GM23338 (cell line): ENCODE measurements around the gene BANP. TPM values are rescaled to one million over a fixed set of nuclear protein-coding genes. Genes with fewer than 3 reads are reported as not detected.

Experiments used
- ATAC-seq: fragments of 200-7000 bp; cut with Tn5 transposase; 3 replicates; pipeline ENCODE4 v1.9.1; 2020
- DNase-seq: peaks from one replicate; pipeline ENCODE4 v3.0.0-alpha.2; 2015; ENCODE audit warnings: low spot score
- H2AFZ ChIP-seq: fragments of 200-600 bp; sonication (generic); 2 replicates; pipeline ENCODE4 v1.8.0; 2016; ENCODE audit warnings: antibody characterized with exemption, mild to moderate bottlenecking, moderate library complexity
- H3F3A ChIP-seq: fragments of 200-600 bp; sonication (generic); replicated peaks from 2 replicates; pipeline ENCODE4 v1.8.0; 2017; ENCODE audit warnings: antibody characterized with exemption, mixed run types, low read depth
- H3K27ac ChIP-seq: fragments of 200-600 bp; sonication (generic); 2 replicates; pipeline ENCODE4 v1.6.1; 2016; ENCODE audit warnings: low read depth
- H3K27me3 ChIP-seq: fragments of 200-600 bp; sonication (generic); 2 replicates; pipeline ENCODE4 v1.8.0; 2016; ENCODE audit warnings: mild to moderate bottlenecking, mixed run types, moderate library complexity; ENCODE audit not compliant: insufficient read depth
- H3K36me3 ChIP-seq: fragments of 200-600 bp; sonication (generic); 2 replicates; pipeline ENCODE4 v1.8.0; 2016; ENCODE audit warnings: mild to moderate bottlenecking; ENCODE audit not compliant: insufficient read depth
- H3K4me1 ChIP-seq: fragments of 200-600 bp; sonication (generic); 2 replicates; pipeline ENCODE4 v1.8.0; 2016; ENCODE audit warnings: mild to moderate bottlenecking, moderate library complexity; ENCODE audit not compliant: insufficient read depth
- H3K4me2 ChIP-seq: fragments of 200-600 bp; sonication (generic); 2 replicates; pipeline ENCODE4 v1.7.1; 2017; ENCODE audit warnings: mixed run types
- H3K4me3 ChIP-seq: fragments of 200-600 bp; sonication (generic); 2 replicates; pipeline ENCODE4 v1.6.1; 2016; ENCODE audit warnings: mixed run types
- H3K79me2 ChIP-seq: fragments of 200-600 bp; sonication (generic); replicated peaks from 2 replicates; pipeline ENCODE4 v1.8.0; 2017; ENCODE audit warnings: mild to moderate bottlenecking; ENCODE audit not compliant: insufficient read depth
- H3K9me2 ChIP-seq: fragments of 200-600 bp; sonication (generic); 2 replicates; pipeline ENCODE4 v1.8.0; 2017; ENCODE audit not compliant: insufficient read depth
- H4K20me1 ChIP-seq: fragments of 200-600 bp; sonication (generic); replicated peaks from 2 replicates; pipeline ENCODE4 v1.8.0; 2017; ENCODE audit warnings: mild to moderate bottlenecking; ENCODE audit not compliant: insufficient read depth
- H3K27ac Mint-ChIP-seq: 2 replicates; pipeline ENCODE4 v1.8.0; 2020; ENCODE audit warnings: inconsistent platforms, mild to moderate bottlenecking, moderate library complexity, mixed read lengths
- H3K27me3 Mint-ChIP-seq: 3 replicates; pipeline ENCODE4 v1.8.0; 2022; ENCODE audit warnings: low read depth, mild to moderate bottlenecking, moderate library complexity, mixed read lengths, inconsistent platforms; ENCODE audit not compliant: insufficient read depth, poor library complexity
- H3K36me3 Mint-ChIP-seq: 3 replicates; pipeline ENCODE4 v1.8.0; 2021; ENCODE audit warnings: low read depth, mild to moderate bottlenecking, inconsistent platforms, moderate library complexity, mixed read lengths
- H3K4me1 Mint-ChIP-seq: 3 replicates; pipeline ENCODE4 v1.8.0; 2020; ENCODE audit warnings: mild to moderate bottlenecking, inconsistent platforms, mixed read lengths
- H3K4me3 Mint-ChIP-seq: 3 replicates; pipeline ENCODE4 v1.8.0; 2021; ENCODE audit warnings: moderate library complexity, mild to moderate bottlenecking, inconsistent platforms, mixed read lengths
- H3K9me3 Mint-ChIP-seq: 3 replicates; pipeline ENCODE4 v1.8.0; 2020; ENCODE audit warnings: moderate library complexity, mild to moderate bottlenecking, inconsistent platforms, mixed read lengths
- CREB1 ChIP-seq: fragments of 250-450 bp; sonication (Bioruptor Pico); IDR thresholded peaks from 2 replicates; pipeline ENCODE4 v1.5.0; 2020; ENCODE audit warnings: low read depth, mild to moderate bottlenecking, moderate library complexity
- ETS1 ChIP-seq: IDR thresholded peaks from 2 replicates; pipeline ENCODE4 v1.6.1; 2016; ENCODE audit warnings: antibody characterized with exemption
- EZH2 ChIP-seq: fragments of 200-600 bp; sonication (generic); IDR thresholded peaks from one replicate; pipeline ENCODE4 v1.8.0; 2017; ENCODE audit warnings: antibody characterized with exemption, mild to moderate bottlenecking, low read depth; ENCODE audit not compliant: unreplicated experiment
- EZH2phosphoT487 ChIP-seq: fragments of 200-600 bp; sonication (generic); IDR thresholded peaks from one replicate; pipeline ENCODE4 v1.8.1; 2018; ENCODE audit warnings: antibody characterized with exemption; ENCODE audit not compliant: unreplicated experiment
- JUNB ChIP-seq: IDR thresholded peaks from one replicate; pipeline ENCODE4 v1.6.1; 2016; ENCODE audit warnings: antibody characterized with exemption; ENCODE audit not compliant: unreplicated experiment
- NANOG ChIP-seq: IDR thresholded peaks from 2 replicates; pipeline ENCODE4 v1.6.1; 2016; ENCODE audit warnings: antibody characterized with exemption, borderline replicate concordance
- POLR2AphosphoS5 ChIP-seq: IDR thresholded peaks from 2 replicates; pipeline ENCODE4 v1.6.1; 2016; ENCODE audit warnings: antibody characterized with exemption, low read depth
- STAT1 ChIP-seq: IDR thresholded peaks from one replicate; pipeline ENCODE4 v1.6.1; 2016; ENCODE audit warnings: antibody characterized with exemption; ENCODE audit not compliant: unreplicated experiment
- ZNF114 ChIP-seq: fragments of 250-450 bp; sonication (Bioruptor Pico); IDR thresholded peaks from 2 replicates; pipeline ENCODE4 v1.5.0; 2020; ENCODE audit warnings: mild to moderate bottlenecking, moderate library complexity
- ZNF331 ChIP-seq: fragments of 250-450 bp; sonication (Bioruptor Pico); IDR thresholded peaks from 2 replicates; pipeline ENCODE4 v1.5.0; 2020; ENCODE audit warnings: low read depth, mild to moderate bottlenecking, moderate library complexity
- polyA plus RNA-seq: library from polyadenylated mRNA; unstranded; fragments of >200 nt; fragmentation: Nextera tagmentation; extraction: Ambion mirVana; gene quantifications from 2 replicates; pipeline ENCODE4 v1.2.1, GENCODE V29; 2016
- total RNA-seq: library from RNA; depleted of rRNA; stranded (reverse); fragments of >200 nt; shearing (Covaris generic); gene quantifications from 2 replicates; pipeline ENCODE4 v1.2.3, GENCODE V29; 2014
- TF ChIP-seq, protein P1 (sequence below), 2 experiments: fragments of 200-600 bp in 1 of 2; sonication (generic) in 1 of 2; conservative IDR thresholded peaks; 2 replicates each; pipeline versions ENCODE4 v1.5.1 to v1.6.1; 2016 to 2017; ENCODE audit warnings: antibody characterized with exemption in 2 of 2, low read depth in 2 of 2, mild to moderate bottlenecking in 2 of 2, moderate library complexity in 1 of 2

BANP gene
- total and polyA plus RNA-seq, 2 experiments from 2014 or later = 22.3 to 48.0 TPM

DNA sequence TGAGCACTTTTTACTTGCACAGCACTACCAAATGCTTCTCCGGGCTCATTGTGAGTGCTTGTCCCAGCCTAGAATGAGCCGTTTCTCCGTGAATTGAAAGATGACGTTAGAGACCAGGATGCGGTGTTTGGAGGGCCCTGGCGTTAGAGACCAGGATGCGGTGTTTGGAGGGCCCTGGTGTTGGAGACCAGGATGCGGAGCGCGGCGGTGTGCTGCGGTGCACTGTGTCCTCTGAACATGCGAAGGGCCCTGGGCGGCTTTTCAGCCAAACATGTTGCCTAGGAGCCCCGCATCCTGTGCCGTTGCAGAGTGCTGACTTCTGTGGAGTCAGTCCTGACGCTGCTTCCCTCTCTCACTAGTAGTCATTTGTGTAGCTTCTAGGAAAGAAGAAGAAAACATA, 42.7 kb downstream of the BANP start (continued):
- TF ChIP-seq ETS1 (no peak), EZH2phosphoT487 (no peak), NANOG (no peak), JUNB (no peak), POLR2AphosphoS5 (no peak), ZNF331 (no peak), STAT1 (no peak), CREB1 (CRISPR knock-in tag) (no peak), EZH2 (no peak), ZNF114 (CRISPR knock-in tag) (no peak)
- TF ChIP-seq, protein P1, sequence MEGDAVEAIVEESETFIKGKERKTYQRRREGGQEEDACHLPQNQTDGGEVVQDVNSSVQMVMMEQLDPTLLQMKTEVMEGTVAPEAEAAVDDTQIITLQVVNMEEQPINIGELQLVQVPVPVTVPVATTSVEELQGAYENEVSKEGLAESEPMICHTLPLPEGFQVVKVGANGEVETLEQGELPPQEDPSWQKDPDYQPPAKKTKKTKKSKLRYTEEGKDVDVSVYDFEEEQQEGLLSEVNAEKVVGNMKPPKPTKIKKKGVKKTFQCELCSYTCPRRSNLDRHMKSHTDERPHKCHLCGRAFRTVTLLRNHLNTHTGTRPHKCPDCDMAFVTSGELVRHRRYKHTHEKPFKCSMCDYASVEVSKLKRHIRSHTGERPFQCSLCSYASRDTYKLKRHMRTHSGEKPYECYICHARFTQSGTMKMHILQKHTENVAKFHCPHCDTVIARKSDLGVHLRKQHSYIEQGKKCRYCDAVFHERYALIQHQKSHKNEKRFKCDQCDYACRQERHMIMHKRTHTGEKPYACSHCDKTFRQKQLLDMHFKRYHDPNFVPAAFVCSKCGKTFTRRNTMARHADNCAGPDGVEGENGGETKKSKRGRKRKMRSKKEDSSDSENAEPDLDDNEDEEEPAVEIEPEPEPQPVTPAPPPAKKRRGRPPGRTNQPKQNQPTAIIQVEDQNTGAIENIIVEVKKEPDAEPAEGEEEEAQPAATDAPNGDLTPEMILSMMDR (conservative IDR thresholded peaks at IDR 0.05; ENCODE audit: low read depth in 2 of 2) = no peak

- Histone ChIP-seq H3F3A (peaks cover 4% of the 10 kb centered on the region; the same call in 1 of the 2 replicates), H4K20me1 (no peaks in the 10 kb centered on the region), H3K4me1 (no peaks in the 10 kb centered on the region), H3K79me2 (peaks cover 36% of the 10 kb centered on the region), H3K27ac (no peak overlapping the region), H3K9me2 (no peaks in the 10 kb centered on the region), H3K4me2 (no peak overlapping the region), H2AFZ (no peak overlapping the region), H3K27me3 (no peaks in the 10 kb centered on the region), H3K4me3 (no peak overlapping the region), H3K36me3 (no peaks in the 10 kb centered on the region)
- ATAC-seq (no peak), DNase-seq (no peak)
- Mint-ChIP-seq H3K4me3 (no peak overlapping the region), H3K36me3 (peaks cover 13% of the 10 kb centered on the region), H3K4me1 (no peaks in the 10 kb centered on the region), H3K27me3 (no peaks in the 10 kb centered on the region), H3K27ac (no peak overlapping the region), H3K9me3 (no peaks in the 10 kb centered on the region)
- TF ChIP-seq ZNF114 (CRISPR knock-in tag) (no peak), STAT1 (no peak), ZNF331 (no peak), CREB1 (CRISPR knock-in tag) (no peak), JUNB (no peak)
Measured at GRCh38 chr16:87995644-87996043, 44.4 kb downstream of the BANP start.
